Parathyroid adenoma (tissue), 2 donors: ENCODE measurements around the gene RBMS3.

Experiments used
- H2AFZ ChIP-seq: fragments of 300-600 bp; sonication (generic); one replicate; pipeline ENCODE4 v1.7.0; 2017; ENCODE audit warnings: antibody characterized with exemption, mild to moderate bottlenecking
- H3K27ac ChIP-seq: fragments of 300-600 bp; sonication (generic); one replicate; pipeline ENCODE4 v1.7.0; 2017
- H3K27me3 ChIP-seq: fragments of 300-600 bp; sonication (generic); one replicate; pipeline ENCODE4 v1.7.0; 2017; ENCODE audit warnings: low read length; ENCODE audit not compliant: control insufficient read depth, insufficient read depth
- H3K36me3 ChIP-seq: fragments of 300-600 bp; sonication (generic); one replicate; pipeline ENCODE4 v1.7.0; 2017; ENCODE audit warnings: low read length; ENCODE audit not compliant: control insufficient read depth, insufficient read depth
- H3K4me1 ChIP-seq: fragments of 300-600 bp; sonication (generic); one replicate; pipeline ENCODE4 v1.7.0; 2017; ENCODE audit warnings: control low read depth
- H3K4me2 ChIP-seq: fragments of 300-600 bp; sonication (generic); one replicate; pipeline ENCODE4 v1.7.0; 2017; ENCODE audit warnings: low read length
- H3K4me3 ChIP-seq: fragments of 300-600 bp; sonication (generic); one replicate; pipeline ENCODE4 v1.7.0; 2017; ENCODE audit warnings: low read depth, low read length
- H3K79me2 ChIP-seq: fragments of 300-600 bp; sonication (generic); one replicate; pipeline ENCODE4 v1.7.0; 2017; ENCODE audit warnings: control low read depth
- H3K9ac ChIP-seq: fragments of 300-600 bp; sonication (generic); one replicate; pipeline ENCODE4 v1.7.0; 2017; ENCODE audit warnings: mild to moderate bottlenecking
- H3K9me3 ChIP-seq: fragments of 300-600 bp; sonication (generic); one replicate; pipeline ENCODE4 v1.7.0; 2017; ENCODE audit warnings: low read length; ENCODE audit not compliant: control insufficient read depth
- TF ChIP-seq, protein P1 (sequence below): fragments of 300-600 bp; sonication (generic); IDR thresholded peaks from one replicate; pipeline ENCODE4 v1.7.0; 2017; ENCODE audit warnings: antibody characterized with exemption, mild to moderate bottlenecking
- donor health status: primary hyperparathyroidism.

Gene RBMS3

GRCh38 chr3:29942297-29942696 lies 661.4 kb downstream of the RBMS3 start:
- H3K4me1 ChIP-seq: no peaks in the 10 kb centered on the region
- no peaks in the 10 kb centered on the region for H3K36me3 ChIP-seq
- H3K27me3 ChIP-seq: no peaks in the 10 kb centered on the region
- no peaks in the 10 kb centered on the region for H3K9me3 ChIP-seq
- no peak overlapping the region for H3K4me2 ChIP-seq
- no peak overlapping the region for H2AFZ ChIP-seq
- H3K79me2 ChIP-seq: no peaks in the 10 kb centered on the region
- TF ChIP-seq, protein P1, sequence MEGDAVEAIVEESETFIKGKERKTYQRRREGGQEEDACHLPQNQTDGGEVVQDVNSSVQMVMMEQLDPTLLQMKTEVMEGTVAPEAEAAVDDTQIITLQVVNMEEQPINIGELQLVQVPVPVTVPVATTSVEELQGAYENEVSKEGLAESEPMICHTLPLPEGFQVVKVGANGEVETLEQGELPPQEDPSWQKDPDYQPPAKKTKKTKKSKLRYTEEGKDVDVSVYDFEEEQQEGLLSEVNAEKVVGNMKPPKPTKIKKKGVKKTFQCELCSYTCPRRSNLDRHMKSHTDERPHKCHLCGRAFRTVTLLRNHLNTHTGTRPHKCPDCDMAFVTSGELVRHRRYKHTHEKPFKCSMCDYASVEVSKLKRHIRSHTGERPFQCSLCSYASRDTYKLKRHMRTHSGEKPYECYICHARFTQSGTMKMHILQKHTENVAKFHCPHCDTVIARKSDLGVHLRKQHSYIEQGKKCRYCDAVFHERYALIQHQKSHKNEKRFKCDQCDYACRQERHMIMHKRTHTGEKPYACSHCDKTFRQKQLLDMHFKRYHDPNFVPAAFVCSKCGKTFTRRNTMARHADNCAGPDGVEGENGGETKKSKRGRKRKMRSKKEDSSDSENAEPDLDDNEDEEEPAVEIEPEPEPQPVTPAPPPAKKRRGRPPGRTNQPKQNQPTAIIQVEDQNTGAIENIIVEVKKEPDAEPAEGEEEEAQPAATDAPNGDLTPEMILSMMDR: no peak
- H3K4me3 ChIP-seq: no peak overlapping the region
- H3K9ac ChIP-seq: no peak overlapping the region
- H3K27ac ChIP-seq: no peak overlapping the region

GRCh38 chr3:29949131-29949530 lies 668.3 kb downstream of the RBMS3 start:
- H3K4me2 ChIP-seq: no peak overlapping the region
- no peak overlapping the region for H3K4me3 ChIP-seq
- H3K27me3 ChIP-seq: no peaks in the 10 kb centered on the region
- no peak overlapping the region for H3K9ac ChIP-seq
- H3K27ac ChIP-seq: no peak overlapping the region
- H3K9me3 ChIP-seq: no peaks in the 10 kb centered on the region
- no peaks in the 10 kb centered on the region for H3K4me1 ChIP-seq
- H2AFZ ChIP-seq: no peak overlapping the region
- TF ChIP-seq, protein P1: no peak
- H3K36me3 ChIP-seq: no peaks in the 10 kb centered on the region
- no peaks in the 10 kb centered on the region for H3K79me2 ChIP-seq

DNA sequence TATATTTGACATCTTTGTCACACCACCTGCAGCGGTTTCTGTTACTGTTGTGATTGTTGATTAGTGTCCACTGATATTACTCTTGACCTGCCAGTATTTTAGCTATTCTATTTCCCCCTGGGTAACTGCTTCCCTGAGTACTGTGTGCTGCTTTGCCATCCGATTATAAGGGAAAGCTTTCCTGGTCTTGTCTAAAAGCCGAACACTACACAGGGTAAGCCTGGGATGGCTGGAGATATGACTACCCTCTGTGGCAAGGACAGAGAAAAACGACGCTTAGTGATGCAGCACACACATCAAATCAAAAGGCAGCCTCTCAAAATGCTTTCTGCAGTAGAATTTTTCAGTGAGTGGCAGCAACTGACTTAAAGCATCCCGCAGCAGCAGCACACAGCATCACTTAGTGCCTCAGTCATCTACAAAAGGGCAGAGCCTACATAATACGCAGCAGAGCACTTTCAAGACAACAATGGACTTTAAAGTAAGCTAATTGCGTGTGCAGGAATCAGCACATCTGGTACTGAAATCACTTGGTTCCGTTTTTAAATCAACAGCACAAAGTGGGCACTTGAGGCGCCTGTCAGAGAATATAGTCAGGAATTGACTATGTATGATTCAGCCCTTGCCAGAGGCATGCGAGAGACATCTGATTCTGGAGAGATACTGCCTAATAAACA lies 669.2 kb downstream of the RBMS3 start:
- H3K9me3 ChIP-seq: no peaks in the 10 kb centered on the region
- no peaks in the 10 kb centered on the region for H3K36me3 ChIP-seq
- H3K9ac ChIP-seq: no peak overlapping the region
- no peak overlapping the region for H3K4me2 ChIP-seq
- H3K27me3 ChIP-seq: no peaks in the 10 kb centered on the region
- no peak overlapping the region for H3K4me3 ChIP-seq
- no peak overlapping the region for H3K27ac ChIP-seq
- TF ChIP-seq, protein P1: no peak
- H3K79me2 ChIP-seq: no peaks in the 10 kb centered on the region
- no peaks in the 10 kb centered on the region for H3K4me1 ChIP-seq
- H2AFZ ChIP-seq: no peak overlapping the region

DNA sequence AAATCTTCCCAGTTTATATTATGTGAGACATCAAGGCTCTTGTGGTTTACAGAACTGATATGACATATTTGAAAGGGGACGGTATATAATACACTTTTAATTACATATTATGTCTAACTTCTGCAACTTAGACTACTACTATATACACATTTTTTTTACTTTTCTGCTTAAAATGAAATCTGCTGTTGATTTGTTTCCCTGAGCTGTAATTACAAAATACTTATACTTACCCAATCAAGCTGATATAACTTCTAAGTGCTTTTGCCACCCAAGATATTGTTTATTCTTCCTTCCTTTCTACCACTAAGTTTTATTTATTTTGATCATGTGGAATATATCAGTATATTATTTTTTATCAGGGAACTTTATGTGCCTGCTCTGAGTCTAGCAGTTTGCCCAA lies 671.6 kb downstream of the RBMS3 start:
- TF ChIP-seq, protein P1: no peak
- H3K4me3 ChIP-seq: no peak overlapping the region

GRCh38 chr3:29955413-29955812 lies 674.5 kb downstream of the RBMS3 start:
- TF ChIP-seq, protein P1: no peak

More for the DNA sequence above, 671.6 kb downstream of the RBMS3 start:
- Histone ChIP-seq H3K27me3 (no peaks in the 10 kb centered on the region), H2AFZ (no peak overlapping the region), H3K4me2 (no peak overlapping the region), H3K9ac (no peak overlapping the region), H3K4me1 (no peaks in the 10 kb centered on the region), H3K36me3 (no peaks in the 10 kb centered on the region), H3K27ac (no peak overlapping the region), H3K79me2 (no peaks in the 10 kb centered on the region), H3K9me3 (no peaks in the 10 kb centered on the region)

More at GRCh38 chr3:29955413-29955812, 674.5 kb downstream of the RBMS3 start:
- no peak overlapping the region for H3K4me3 ChIP-seq
- H3K9ac ChIP-seq: no peak overlapping the region
- H3K4me1 ChIP-seq: no peaks in the 10 kb centered on the region
- H3K9me3 ChIP-seq: no peaks in the 10 kb centered on the region
- no peaks in the 10 kb centered on the region for H3K27me3 ChIP-seq
- H2AFZ ChIP-seq: no peak overlapping the region
- no peaks in the 10 kb centered on the region for H3K79me2 ChIP-seq
- H3K36me3 ChIP-seq: no peaks in the 10 kb centered on the region
- no peak overlapping the region for H3K27ac ChIP-seq
- no peak overlapping the region for H3K4me2 ChIP-seq
